Omental fat pad (tissue), 4 donors: ENCODE results near the gene IDE. TPM values are rescaled to one million over a fixed set of nuclear protein-coding genes. Genes with fewer than 3 reads are reported as not detected.
"Not testable (repeated sequence)": the region's sequence is repeated elsewhere in the genome, so short reads cannot be mapped to it uniquely, and the experiment has no call there.

Source experiments
- ATAC-seq: fragments of 150-250 bp; one replicate; pipeline ENCODE4 v1.9.1; 2016; ENCODE audit warnings: mild to moderate bottlenecking, moderate library complexity; ENCODE audit not compliant: low FRiP score
- DNase-seq: peaks from one replicate; pipeline ENCODE4 v3.0.0-alpha.2; 2019; ENCODE audit warnings: low spot score
- CTCF ChIP-seq, 3 donors: fragments of 450-650 bp; IDR thresholded peaks; one replicate each; pipeline ENCODE4 v1.5.1; 2016 to 2017; ENCODE audit warnings: antibody characterized with exemption in 3 of 3, mild to moderate bottlenecking in 3 of 3, moderate library complexity in 2 of 3
- total RNA-seq, 4 donors: library from RNA; depleted of rRNA; stranded (reverse); fragments of >200 nt; gene quantifications; one replicate each; pipeline ENCODE4 v1.1.0, GENCODE V29; 2016

Gene IDE
- total RNA-seq, 4 donors from 2014 or later: 17.4 to 42.7 (median 21.8) TPM

- TF ChIP-seq CTCF (IDR thresholded peaks at IDR 0.05): no peak
- ATAC-seq: no peak
- DNase-seq: no peak
Measured at GRCh38 chr10:92411406-92411805, 162.5 kb downstream of the IDE start.

GRCh38 chr10:92410501-92410900 is 163.4 kb downstream of the IDE start:
- no peak for DNase-seq
- no peak for ATAC-seq
- no peak for TF ChIP-seq CTCF (IDR thresholded peaks at IDR 0.05)

- DNase-seq: no peak
- TF ChIP-seq CTCF (IDR thresholded peaks at IDR 0.05): no peak
- no peak for ATAC-seq
Measured at GRCh38 chr10:92408017-92408361, 165.9 kb downstream of the IDE start.

GRCh38 chr10:92407305-92408016 is 166.4 kb downstream of the IDE start:
- ATAC-seq (no peak), DNase-seq (no peak)
- no peak for TF ChIP-seq CTCF (IDR thresholded peaks at IDR 0.05)

- DNase-seq (no peak), ATAC-seq (no peak)
- no peak for TF ChIP-seq CTCF (IDR thresholded peaks at IDR 0.05)
Measured at GRCh38 chr10:92405419-92405924, 168.4 kb downstream of the IDE start.

GRCh38 chr10:92404612-92405418 is 169.1 kb downstream of the IDE start:
- ATAC-seq (no peak), DNase-seq (no peak)
- TF ChIP-seq CTCF (IDR thresholded peaks at IDR 0.05): no peak

- not testable (repeated sequence) for ATAC-seq, DNase-seq
Measured at GRCh38 chr10:92402234-92402633, 171.7 kb downstream of the IDE start.

Other genes with a start within 250 kb of the IDE start
- 1 to 10 TPM in 1 of 4 donors, under 1 TPM in 3; 0.37 to 2.2 (median 0.69) TPM for gene KIF11, start 19.0 kb upstream of the IDE start, total RNA-seq
- 10 to 100 TPM in 2 of 4 donors, 1 to 10 TPM in 2; 1.7 to 20.0 (median 10.3) TPM for gene HHEX, start 115.9 kb upstream of the IDE start, total RNA-seq